B cell (primary cell): ENCODE measurements around the gene STT3A. TPM values are rescaled to one million over a fixed set of nuclear protein-coding genes. Genes with fewer than 3 reads are reported as not detected.

Experiments used
- ATAC-seq: fragments of 200-7000 bp; cut with Tn5 transposase; one replicate; pipeline ENCODE4 v1.10.0; 2021; ENCODE audit warnings: low read depth, mild to moderate bottlenecking, moderate number of reproducible peaks, moderate library complexity
- CTCF ChIA-PET: fragments of 350-600 bp; sonication (Branson Sonifier 250); formaldehyde crosslinking; loops from one replicate; lab custom pipeline; 2021; ENCODE audit warnings: antibody characterized with exemption, inconsistent platforms; lab: Charles Lee
- POLR2A ChIA-PET: fragments of 350-600 bp; sonication (Branson Sonifier 250); formaldehyde crosslinking; loops from one replicate; lab custom pipeline; 2021; ENCODE audit warnings: antibody characterized with exemption; lab: Charles Lee
- DNase-seq: peaks from one replicate; pipeline ENCODE4 v3.0.0; 2013
- H2AFZ ChIP-seq: 2 replicates; pipeline ENCODE4 v1.6.1; 2012; ENCODE audit warnings: mild to moderate bottlenecking, low read depth, low read length; ENCODE audit not compliant: insufficient read depth, poor library complexity, severe bottlenecking
- H3K27ac ChIP-seq, 2 donors: 1 replicate in 1 of 2; 2 replicates in 1 of 2; pipeline ENCODE4 v1.5.1; 2012 to 2013; ENCODE audit warnings: low read length in 2 of 2, mild to moderate bottlenecking in 2 of 2, moderate library complexity in 1 of 2
- H3K27me3 ChIP-seq, 4 experiments: fragments of 200-600 bp in 1 of 4; sonication (generic) in 1 of 4; replicated peaks in 1 of 4; 1 replicate in 2 of 4; 2 replicates in 2 of 4; pipeline versions ENCODE4 v1.6.1 to v1.7.0; 2013 to 2016; ENCODE audit warnings: low read length in 3 of 4, mild to moderate bottlenecking in 2 of 4, mixed read lengths in 1 of 4, moderate library complexity in 1 of 4; ENCODE audit not compliant: insufficient read depth in 4 of 4, control insufficient read depth in 3 of 4; ENCODE audit errors: control extremely low read depth in 1 of 4
- H3K36me3 ChIP-seq, 2 experiments: replicated peaks in 1 of 2; 1 replicate in 1 of 2; 2 replicates in 1 of 2; pipeline versions ENCODE4 v1.6.1 to v1.7.1; 2013; ENCODE audit warnings: low read length in 1 of 2; ENCODE audit not compliant: insufficient read depth in 2 of 2, control insufficient read depth in 1 of 2; ENCODE audit errors: control extremely low read depth in 1 of 2, extremely low read depth in 1 of 2
- H3K4me1 ChIP-seq, 2 donors: fragments of 200-600 bp in 1 of 2; sonication (generic) in 1 of 2; 1 replicate in 1 of 2; 2 replicates in 1 of 2; pipeline versions ENCODE4 v1.5.1 to v1.6.1; 2013 to 2017; ENCODE audit warnings: low read length in 2 of 2; ENCODE audit not compliant: control insufficient read depth in 2 of 2, insufficient read depth in 2 of 2
- H3K4me2 ChIP-seq: replicated peaks from 2 replicates; pipeline ENCODE3; 2012; ENCODE audit warnings: mild to moderate bottlenecking, low read depth, low read length; ENCODE audit not compliant: poor library complexity, severe bottlenecking
- H3K4me3 ChIP-seq, 5 experiments: fragments of 200-600 bp in 1 of 5; sonication (generic) in 1 of 5; 1 replicate in 3 of 5; 2 replicates in 2 of 5; pipeline versions ENCODE4 v1.5.1 to v1.7.0; 2011 to 2016; ENCODE audit warnings: low read length in 4 of 5, mild to moderate bottlenecking in 4 of 5, low read depth in 2 of 5, control low read depth in 1 of 5, moderate library complexity in 1 of 5; ENCODE audit not compliant: insufficient read depth in 1 of 5; ENCODE audit errors: control extremely low read depth in 1 of 5, extremely low read depth in 1 of 5
- H3K79me2 ChIP-seq: fragments of 200-600 bp; sonication (generic); one replicate; pipeline ENCODE4 v1.6.0; 2016; ENCODE audit warnings: low read length; ENCODE audit not compliant: control insufficient read depth, insufficient read depth
- H3K9ac ChIP-seq: fragments of 200-600 bp; sonication (generic); 2 replicates; pipeline ENCODE4 v1.6.1; 2017; ENCODE audit warnings: mild to moderate bottlenecking, low read length, moderate library complexity
- H3K9me3 ChIP-seq, 3 donors: one replicate each; pipeline versions ENCODE4 v1.6.1 to v1.7.1; 2013; ENCODE audit warnings: low read length in 2 of 3; ENCODE audit not compliant: control insufficient read depth in 2 of 3, insufficient read depth in 1 of 3; ENCODE audit errors: control extremely low read depth in 1 of 3
- H4K20me1 ChIP-seq: 2 replicates; pipeline ENCODE4 v1.6.0; 2012; ENCODE audit warnings: mild to moderate bottlenecking, low read length; ENCODE audit not compliant: insufficient read depth, control insufficient read depth, poor library complexity, severe bottlenecking
- H3K27ac Mint-ChIP-seq: one replicate; pipeline ENCODE4 v1.8.0; 2021; ENCODE audit warnings: mixed read lengths
- H3K27me3 Mint-ChIP-seq: one replicate; pipeline ENCODE4 v1.8.0; 2021; ENCODE audit warnings: mixed read lengths
- H3K4me1 Mint-ChIP-seq: one replicate; pipeline ENCODE4 v1.8.0; 2021; ENCODE audit warnings: mixed read lengths
- H3K4me3 Mint-ChIP-seq: one replicate; pipeline ENCODE4 v1.8.0; 2021; ENCODE audit warnings: mixed read lengths
- H3K9me3 Mint-ChIP-seq: one replicate; pipeline ENCODE4 v1.8.0; 2022; ENCODE audit warnings: mixed read lengths; ENCODE audit not compliant: insufficient read depth
- EZH2 ChIP-seq: IDR thresholded peaks from 2 replicates; pipeline ENCODE4 v1.6.1; 2012; ENCODE audit warnings: borderline replicate concordance, low read depth, mild to moderate bottlenecking, moderate library complexity, low read length; ENCODE audit not compliant: insufficient read depth, poor library complexity, severe bottlenecking
- WGBS: methylation state at CpG from one replicate; pipeline ENCODE4 v1.1.5; 2013; ENCODE audit warnings: missing lambda C conversion rate; ENCODE audit not compliant: insufficient coverage; 5-methylcytosine and 5-hydroxymethylcytosine counted together
- intact Hi-C: fragments of 100-400 bp; cut with micrococcal nuclease; formaldehyde crosslinking; loops from one replicate; pipeline ENCODE4 v1.10.0; 2022
- polyA minus RNA-seq: library from RNA; depleted of rRNA, polyadenylated mRNA; stranded (reverse); fragments of >200 nt; gene quantifications from 2 replicates; pipeline ENCODE4 v1.2.3, GENCODE V29; 2012
- polyA plus RNA-seq: library from polyadenylated mRNA; depleted of rRNA; stranded (reverse); fragments of >200 nt; gene quantifications from 2 replicates; pipeline ENCODE4 v1.2.3, GENCODE V29; 2012
- total RNA-seq, 2 donors: library from RNA; stranded (reverse); fragments of 120-200 nt in 1 of 2; gene quantifications; 1 replicate in 1 of 2; 2 replicates in 1 of 2; pipeline versions ENCODE4 v1.2.3 to v1.2.4, GENCODE V29; 2013 to 2022
- TF ChIP-seq, protein P1 (sequence below): fragments of 200-600 bp; IDR thresholded peaks from one replicate; pipeline ENCODE4 v1.8.0; 2022; ENCODE audit warnings: antibody characterized with exemption, mild to moderate bottlenecking

Gene STT3A
- total RNA-seq (76.1 and 78.4 TPM in 2 replicates), polyA plus RNA-seq (29.0 and 29.7 TPM in 2 replicates), polyA minus RNA-seq (35.6 and 47.9 TPM in 2 replicates)
- 43.6 TPM for total RNA-seq (2013)

- peak within 1 kb of the TSS; percentile 94 for H3K4me3 Mint-ChIP-seq
- peak; percentile 99 for DNase-seq
- Histone ChIP-seq H3K9ac (peak within 1 kb of the TSS; percentile 93), H3K4me2 (peak within 1 kb of the TSS; percentile 87), H3K36me3 (peaks cover 0 to 7% of the 10 kb centered on the region in 2 experiments), H3K79me2 (peaks cover 53% of the 10 kb centered on the region), H3K4me3 (peak within 1 kb of the TSS; percentile 72 to 97 (median 84)), H4K20me1 (peaks cover 8% of the 10 kb centered on the region), H3K27ac (peak within 1 kb of the TSS; percentile 94 to 95), H3K9me3 (no peaks in the 10 kb centered on the region), H3K27me3 (no peaks in the 10 kb centered on the region), H3K4me1 (peaks cover 27 to 28% of the 10 kb centered on the region in 2 donors), H2AFZ (peak within 1 kb of the TSS; percentile 93)
- H3K4me1 Mint-ChIP-seq = peaks cover 41% of the 10 kb centered on the region
- POLR2A ChIA-PET = interaction anchor here (0.8 to 2.3 kb wide), 7 partner anchors 9 to 639 kb away, joined by 3 to 14 read pairs (median 3); partner anchors contain the start of genes CHEK1 and EI24
- H3K27ac Mint-ChIP-seq = peak within 1 kb of the TSS; percentile 97
- under 1% methylated on average over 52 of the region's 55 CpGs for WGBS
- intact Hi-C loops = loop anchor here (1.0 to 10.0 kb wide), 8 partner anchors 23 to 672 kb away; partner anchors contain the start of genes CCDC15, CHEK1, EI24 and FAM118B
- H3K27me3 Mint-ChIP-seq = no peaks in the 10 kb centered on the region
- CTCF ChIA-PET = interaction anchor here (1.3 to 2.4 kb wide), 2 partner anchors 20 to 23 kb away, joined by 3 to 10 read pairs; partner anchors contain the start of gene EI24
- H3K9me3 Mint-ChIP-seq = no peaks in the 10 kb centered on the region
- peak; percentile 92 for ATAC-seq
- TF ChIP-seq EZH2 = no peak
- TF ChIP-seq, protein P1, sequence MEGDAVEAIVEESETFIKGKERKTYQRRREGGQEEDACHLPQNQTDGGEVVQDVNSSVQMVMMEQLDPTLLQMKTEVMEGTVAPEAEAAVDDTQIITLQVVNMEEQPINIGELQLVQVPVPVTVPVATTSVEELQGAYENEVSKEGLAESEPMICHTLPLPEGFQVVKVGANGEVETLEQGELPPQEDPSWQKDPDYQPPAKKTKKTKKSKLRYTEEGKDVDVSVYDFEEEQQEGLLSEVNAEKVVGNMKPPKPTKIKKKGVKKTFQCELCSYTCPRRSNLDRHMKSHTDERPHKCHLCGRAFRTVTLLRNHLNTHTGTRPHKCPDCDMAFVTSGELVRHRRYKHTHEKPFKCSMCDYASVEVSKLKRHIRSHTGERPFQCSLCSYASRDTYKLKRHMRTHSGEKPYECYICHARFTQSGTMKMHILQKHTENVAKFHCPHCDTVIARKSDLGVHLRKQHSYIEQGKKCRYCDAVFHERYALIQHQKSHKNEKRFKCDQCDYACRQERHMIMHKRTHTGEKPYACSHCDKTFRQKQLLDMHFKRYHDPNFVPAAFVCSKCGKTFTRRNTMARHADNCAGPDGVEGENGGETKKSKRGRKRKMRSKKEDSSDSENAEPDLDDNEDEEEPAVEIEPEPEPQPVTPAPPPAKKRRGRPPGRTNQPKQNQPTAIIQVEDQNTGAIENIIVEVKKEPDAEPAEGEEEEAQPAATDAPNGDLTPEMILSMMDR = no peak
Observed at GRCh38 chr11:125592305-125593113, at the start of gene STT3A. Gene STT3A (plus strand): TSS chr11:125592852. CDS start chr11:125595916, 3,064 bp downstream.

DNA sequence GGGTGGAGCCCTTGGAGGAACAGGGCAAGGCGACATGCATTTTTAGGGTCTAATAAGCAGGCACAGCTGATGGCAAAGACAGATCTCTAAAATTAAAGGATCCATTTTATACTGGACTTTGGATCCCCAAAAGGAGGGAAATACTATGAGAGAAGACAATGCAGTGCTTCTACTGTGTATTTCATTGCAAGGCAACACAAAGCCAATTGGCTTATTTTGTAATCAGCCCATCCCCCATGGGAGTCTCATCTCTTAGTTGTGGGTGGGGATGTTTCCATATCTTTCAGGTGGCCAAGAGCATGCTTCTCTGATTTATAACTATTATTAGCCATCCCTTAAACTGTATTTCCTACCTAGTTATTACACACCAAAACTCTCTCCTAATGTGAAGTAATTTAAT is 41.9 kb upstream of the STT3A start:
- peaks cover 3 to 36% (median 33%) of the 10 kb centered on the region in 3 donors for H3K9me3 ChIP-seq
- no peak overlapping the region for H2AFZ ChIP-seq
- H3K27me3 ChIP-seq = peaks cover 0 to 2% (median 0%) of the 10 kb centered on the region in 4 experiments
- ATAC-seq = no peak
- H3K4me2 ChIP-seq = no peak overlapping the region
- intact Hi-C loops = no loop called here
- H3K27ac ChIP-seq = no peak overlapping the region
- H3K4me3 ChIP-seq = no peak overlapping the region
- H3K9ac ChIP-seq = no peak overlapping the region
- no CpG with 5 or more reads among the region's 1 CpG for WGBS
- no peaks in the 10 kb centered on the region for H3K36me3 ChIP-seq
- DNase-seq = no peak
- peaks cover 20% of the 10 kb centered on the region for H3K9me3 Mint-ChIP-seq
- H3K4me3 Mint-ChIP-seq = no peak overlapping the region
- no peaks in the 10 kb centered on the region for H3K27me3 Mint-ChIP-seq
- TF ChIP-seq, protein P1 = no peak
- TF ChIP-seq EZH2 = no peak
- no peaks in the 10 kb centered on the region for H3K4me1 Mint-ChIP-seq
- no peaks in the 10 kb centered on the region for H4K20me1 ChIP-seq
- H3K27ac Mint-ChIP-seq = no peak overlapping the region
- ChIA-PET CTCF (no interaction called here), POLR2A (no interaction called here)
- no peaks in the 10 kb centered on the region for H3K79me2 ChIP-seq
- H3K4me1 ChIP-seq = no peaks in the 10 kb centered on the region
